PC-3 (cell line): ENCODE measurements around the gene DCTD.

Experiments
- EZH2 ChIP-seq: fragments of 300-600 bp; sonication (generic); IDR thresholded peaks from one replicate; pipeline ENCODE4 v1.6.1; 2017; ENCODE audit warnings: antibody characterized with exemption, mild to moderate bottlenecking, low read length; ENCODE audit not compliant: unreplicated experiment
- EZH2phosphoT487 ChIP-seq: fragments of 300-600 bp; sonication (generic); IDR thresholded peaks from 2 replicates; pipeline ENCODE4 v1.6.1; 2018; ENCODE audit warnings: mild to moderate bottlenecking, antibody characterized with exemption, low read length, borderline replicate concordance
- TF ChIP-seq, protein P1 (sequence below): fragments of 300-600 bp; sonication (generic); conservative IDR thresholded peaks from 2 replicates; pipeline ENCODE4 v1.5.1; 2017; ENCODE audit warnings: antibody characterized with exemption, low read depth, mild to moderate bottlenecking, low read length

DNA sequence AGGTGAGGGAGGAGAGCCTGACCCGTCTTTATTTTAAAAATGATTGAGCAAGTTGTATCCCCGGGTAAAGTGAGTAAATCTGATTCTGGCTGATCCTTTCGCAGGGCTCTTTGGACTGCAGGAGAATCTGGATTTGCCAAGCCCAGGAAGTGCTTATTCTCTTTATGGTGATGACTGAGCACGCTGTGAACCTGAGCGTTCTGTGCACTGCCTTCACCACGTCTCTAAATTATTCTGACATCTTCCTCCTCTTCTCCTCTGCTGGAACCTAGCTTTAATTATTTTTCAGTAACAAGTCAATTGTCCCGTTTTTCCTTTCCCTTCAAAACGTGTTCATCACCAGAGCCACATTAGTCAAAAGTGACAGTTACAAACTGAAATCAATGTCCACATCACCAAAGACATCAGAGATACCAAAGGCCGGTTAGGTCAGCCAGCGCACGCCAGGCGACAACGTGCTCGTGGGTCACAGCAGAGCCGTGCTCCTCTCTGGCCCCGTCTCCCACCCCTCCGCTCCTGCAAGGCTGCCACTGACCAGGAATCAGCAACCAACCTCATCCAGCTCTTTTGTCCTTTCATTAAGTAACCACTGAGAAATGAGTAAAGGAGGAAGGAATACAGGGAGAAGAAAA, 74.3 kb downstream of the DCTD start:
- TF ChIP-seq, protein P1, sequence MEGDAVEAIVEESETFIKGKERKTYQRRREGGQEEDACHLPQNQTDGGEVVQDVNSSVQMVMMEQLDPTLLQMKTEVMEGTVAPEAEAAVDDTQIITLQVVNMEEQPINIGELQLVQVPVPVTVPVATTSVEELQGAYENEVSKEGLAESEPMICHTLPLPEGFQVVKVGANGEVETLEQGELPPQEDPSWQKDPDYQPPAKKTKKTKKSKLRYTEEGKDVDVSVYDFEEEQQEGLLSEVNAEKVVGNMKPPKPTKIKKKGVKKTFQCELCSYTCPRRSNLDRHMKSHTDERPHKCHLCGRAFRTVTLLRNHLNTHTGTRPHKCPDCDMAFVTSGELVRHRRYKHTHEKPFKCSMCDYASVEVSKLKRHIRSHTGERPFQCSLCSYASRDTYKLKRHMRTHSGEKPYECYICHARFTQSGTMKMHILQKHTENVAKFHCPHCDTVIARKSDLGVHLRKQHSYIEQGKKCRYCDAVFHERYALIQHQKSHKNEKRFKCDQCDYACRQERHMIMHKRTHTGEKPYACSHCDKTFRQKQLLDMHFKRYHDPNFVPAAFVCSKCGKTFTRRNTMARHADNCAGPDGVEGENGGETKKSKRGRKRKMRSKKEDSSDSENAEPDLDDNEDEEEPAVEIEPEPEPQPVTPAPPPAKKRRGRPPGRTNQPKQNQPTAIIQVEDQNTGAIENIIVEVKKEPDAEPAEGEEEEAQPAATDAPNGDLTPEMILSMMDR, result no peak
- no peak for TF ChIP-seq EZH2phosphoT487
- TF ChIP-seq EZH2, result no peak
